Activated CD4-positive, alpha-beta T cell treated with anti-CD3 and anti-CD28 coated beads for 36 hours (primary cell): ENCODE measurements around the gene CDK6. TPM values are rescaled to one million over a fixed set of nuclear protein-coding genes. Genes with fewer than 3 reads are reported as not detected.
"Not testable (repeated sequence)": the region's sequence is repeated elsewhere in the genome, so short reads cannot be mapped to it uniquely, and the experiment has no call there.

ENCODE experiments used
- ATAC-seq: fragments of 200-7000 bp; cut with Tn5 transposase; one replicate; pipeline ENCODE4 v1.10.0; 2021; ENCODE audit warnings: mild to moderate bottlenecking, moderate library complexity
- CTCF ChIA-PET: fragments of 350-600 bp; sonication (Branson Sonifier 250); formaldehyde crosslinking; loops from one replicate; lab custom pipeline; 2021; ENCODE audit warnings: antibody characterized with exemption; lab: Charles Lee
- POLR2A ChIA-PET: fragments of 350-600 bp; sonication (Branson Sonifier 250); formaldehyde crosslinking; loops from one replicate; lab custom pipeline; 2021; ENCODE audit warnings: antibody characterized with exemption, inconsistent platforms; lab: Charles Lee
- DNase-seq: peaks from one replicate; pipeline ENCODE4 v3.0.0-alpha.2; 2020
- H3K27ac Mint-ChIP-seq: one replicate; pipeline ENCODE4 v1.8.0; 2021; ENCODE audit warnings: mixed read lengths
- H3K27me3 Mint-ChIP-seq: one replicate; pipeline ENCODE4 v1.8.0; 2021; ENCODE audit warnings: mixed read lengths
- H3K36me3 Mint-ChIP-seq: one replicate; pipeline ENCODE4 v1.8.0; 2021; ENCODE audit warnings: low read depth, mixed read lengths
- H3K4me1 Mint-ChIP-seq: one replicate; pipeline ENCODE4 v1.8.0; 2021; ENCODE audit warnings: mixed read lengths
- H3K4me3 Mint-ChIP-seq: one replicate; pipeline ENCODE4 v1.8.0; 2021; ENCODE audit warnings: mild to moderate bottlenecking, moderate library complexity, mixed read lengths
- H3K9me3 Mint-ChIP-seq: one replicate; pipeline ENCODE4 v1.8.0; 2021; ENCODE audit warnings: low read depth, mixed read lengths
- intact Hi-C, 2 experiments: fragments of 100-400 bp; cut with DNase I in 1 of 2; cut with micrococcal nuclease in 1 of 2; formaldehyde crosslinking; loops; one replicate each; pipeline versions ENCODE4 v1.14.2 to v1.15.1; 2022 to 2024; cut with DNase I, micrococcal nuclease
- total RNA-seq, 2 experiments: library from RNA; stranded (reverse); gene quantifications; one replicate each; pipeline ENCODE4 v1.2.3, GENCODE V29; 2021

The CDK6 gene
- total RNA-seq, 2 experiments from 2014 or later = 118 to 135 TPM

DNA sequence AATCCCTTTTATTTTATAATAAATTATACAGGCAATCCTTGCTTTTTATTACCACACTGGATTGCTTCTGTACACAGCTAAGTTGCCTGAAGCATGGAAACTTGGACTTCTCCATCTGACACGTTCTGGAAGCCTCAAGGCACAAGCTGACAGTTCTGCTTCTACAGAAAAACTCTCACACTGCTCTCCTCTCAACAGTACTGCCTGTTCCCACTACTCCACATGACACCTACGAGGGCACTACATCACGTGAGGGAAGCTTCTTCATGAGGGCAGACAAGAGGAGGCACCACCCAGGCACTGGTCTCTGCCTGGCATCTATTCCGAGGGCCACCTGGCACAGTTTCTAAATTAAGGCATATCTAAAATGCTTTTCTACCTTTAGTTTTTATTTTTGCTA is 229.4 kb downstream of the CDK6 start:
- Mint-ChIP-seq H3K4me3 (no peak overlapping the region), H3K27me3 (no peaks in the 10 kb centered on the region), H3K4me1 (peaks cover 9% of the 10 kb centered on the region), H3K9me3 (no peaks in the 10 kb centered on the region), H3K27ac (no peak overlapping the region), H3K36me3 (peaks cover 6% of the 10 kb centered on the region)
- no peak for ATAC-seq
- DNase-seq = no peak
- ChIA-PET POLR2A (no interaction called here), CTCF (interaction anchor here (2.1 kb wide), 1 partner anchor 13 kb away, joined by 7 read pairs; no protein-coding TSS in a partner anchor)
- intact Hi-C loops = no loop called here

GRCh38 chr7:92604517-92604916 is 231.9 kb downstream of the CDK6 start:
- H3K4me1 Mint-ChIP-seq, POLR2A ChIA-PET, intact Hi-C loops, H3K9me3 Mint-ChIP-seq, H3K27ac Mint-ChIP-seq, H3K27me3 Mint-ChIP-seq, DNase-seq, ATAC-seq, H3K4me3 Mint-ChIP-seq, H3K36me3 Mint-ChIP-seq, CTCF ChIA-PET: not testable (repeated sequence)

DNA sequence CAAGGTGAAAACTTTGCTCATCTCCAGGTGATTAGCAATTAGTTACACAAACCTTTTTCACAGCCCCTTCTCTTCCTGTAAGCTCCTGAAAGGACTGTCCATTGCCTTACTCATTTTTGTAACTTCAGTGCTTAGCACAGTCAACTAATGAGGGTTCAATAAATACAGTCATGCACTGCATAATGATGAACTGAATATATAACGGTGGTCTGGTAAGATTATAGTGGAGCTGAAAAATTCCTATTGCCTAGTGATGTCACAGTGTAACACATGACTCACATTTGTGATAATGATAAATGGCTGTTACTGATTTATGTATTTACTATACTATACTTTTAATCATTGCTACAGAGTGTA is 233.3 kb downstream of the CDK6 start:
- ChIA-PET POLR2A (interaction anchor here (0.6 kb wide), 1 partner anchor 229 kb away, joined by 3 read pairs; no protein-coding TSS in a partner anchor), CTCF (interaction anchor here (1.9 kb wide), 1 partner anchor 12 kb away, joined by 5 read pairs; the partner anchor contains the start of gene FAM133B)
- Mint-ChIP-seq H3K4me1 (no peaks in the 10 kb centered on the region), H3K27me3 (no peaks in the 10 kb centered on the region), H3K36me3 (peaks cover 5% of the 10 kb centered on the region), H3K4me3 (no peak overlapping the region), H3K9me3 (no peaks in the 10 kb centered on the region), H3K27ac (no peak overlapping the region)
- DNase-seq (no peak), ATAC-seq (peak; percentile 16)
- intact Hi-C loops = no loop called here

- ATAC-seq = peak; percentile 14
- POLR2A ChIA-PET = no interaction called here
These were observed 233.9 kb downstream of the CDK6 start for GRCh38 chr7:92602352-92603088.

GRCh38 chr7:92598310-92598981 is 237.9 kb downstream of the CDK6 start:
- Mint-ChIP-seq H3K9me3 (no peaks in the 10 kb centered on the region), H3K4me3 (no peak overlapping the region), H3K36me3 (no peaks in the 10 kb centered on the region), H3K4me1 (no peaks in the 10 kb centered on the region), H3K27me3 (no peaks in the 10 kb centered on the region), H3K27ac (no peak overlapping the region)
- ChIA-PET CTCF (interaction anchor here (0.7 to 1.2 kb wide), 6 partner anchors 8 to 266 kb away, joined by 3 to 5 read pairs (median 3); no protein-coding TSS in a partner anchor), POLR2A (interaction anchor here (0.6 kb wide), 1 partner anchor 51 kb away, joined by 3 read pairs; no protein-coding TSS in a partner anchor)
- DNase-seq = peak; percentile 27
- peak; percentile 85 for ATAC-seq
- intact Hi-C loops = no loop called here

More at GRCh38 chr7:92602352-92603088, 233.9 kb downstream of the CDK6 start:
- Mint-ChIP-seq H3K27me3 (no peaks in the 10 kb centered on the region), H3K4me1 (no peaks in the 10 kb centered on the region), H3K4me3 (no peak overlapping the region), H3K27ac (no peak overlapping the region), H3K9me3 (no peaks in the 10 kb centered on the region), H3K36me3 (peaks cover 5% of the 10 kb centered on the region)
- no peak for DNase-seq
- CTCF ChIA-PET = interaction anchor here (1.9 kb wide), 1 partner anchor 12 kb away, joined by 5 read pairs; the partner anchor contains the start of gene FAM133B
- intact Hi-C loops = no loop called here

DNA sequence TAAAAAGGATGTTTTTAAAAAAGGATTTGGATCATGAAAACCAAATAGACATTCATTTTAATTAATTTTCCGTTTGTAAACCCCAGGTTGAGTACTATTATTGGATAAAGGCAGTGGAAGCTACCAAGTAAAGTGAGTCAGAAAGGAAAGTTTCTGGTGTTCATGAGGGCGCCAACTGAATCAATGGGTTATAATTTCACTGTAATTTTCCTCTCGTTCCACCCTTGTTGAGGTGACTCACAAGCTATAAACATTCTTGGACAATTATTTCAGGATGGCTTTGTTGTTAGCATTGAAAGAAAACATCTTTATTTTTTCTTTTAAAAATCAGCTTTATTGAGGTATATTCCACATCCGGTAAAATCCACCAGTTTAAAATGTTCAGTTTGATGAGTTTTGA is 241.1 kb downstream of the CDK6 start:
- H3K4me1 Mint-ChIP-seq = peaks cover 7% of the 10 kb centered on the region
- ATAC-seq = no peak
- ChIA-PET POLR2A (no interaction called here), CTCF (interaction anchor here (1.5 to 2.2 kb wide), 3 partner anchors 9 to 16 kb away, joined by 3 to 10 read pairs (median 5); no protein-coding TSS in a partner anchor)
- H3K4me3 Mint-ChIP-seq = no peak overlapping the region
- H3K9me3 Mint-ChIP-seq = no peaks in the 10 kb centered on the region
- no peaks in the 10 kb centered on the region for H3K36me3 Mint-ChIP-seq
- H3K27me3 Mint-ChIP-seq = peaks cover 3% of the 10 kb centered on the region
- no peak for DNase-seq
- no peak overlapping the region for H3K27ac Mint-ChIP-seq
- intact Hi-C loops = no loop called here

- intact Hi-C loops = loop anchor here in 1 of 2 experiments (5.0 kb wide), 1 partner anchor 638 kb away; the partner anchor contains the start of gene VPS50
- no peak for ATAC-seq
- no peak for DNase-seq
- Mint-ChIP-seq H3K36me3 (no peaks in the 10 kb centered on the region), H3K4me3 (no peak overlapping the region), H3K27me3 (peaks cover 3% of the 10 kb centered on the region), H3K9me3 (no peaks in the 10 kb centered on the region), H3K27ac (no peak overlapping the region), H3K4me1 (peaks cover 7% of the 10 kb centered on the region)
- ChIA-PET POLR2A (no interaction called here), CTCF (interaction anchor here (1.5 to 2.2 kb wide), 3 partner anchors 9 to 16 kb away, joined by 3 to 10 read pairs (median 5); no protein-coding TSS in a partner anchor)
These were observed 241.6 kb downstream of the CDK6 start for GRCh38 chr7:92594746-92595145.

- intact Hi-C loops = loop anchor here (1.0 to 5.0 kb wide), 7 partner anchors 20 to 641 kb away; partner anchors contain the start of genes VPS50 (in 2 of the 2), CYP51A1 (in 1 of the 2), GATAD1 (in 1 of the 2) and PEX1 (in 1 of the 2)
- ATAC-seq = no peak
- peak overlapping the region; percentile 91 for H3K4me3 Mint-ChIP-seq
- H3K27ac Mint-ChIP-seq = no peak overlapping the region
- ChIA-PET CTCF (interaction anchor here (0.8 to 2.1 kb wide), 11 partner anchors 8 to 420 kb away, joined by 3 to 6 read pairs (median 5); partner anchors contain the start of gene RBM48), POLR2A (no interaction called here)
- DNase-seq = no peak
- peaks cover 43% of the 10 kb centered on the region for H3K4me1 Mint-ChIP-seq
- peaks cover 25% of the 10 kb centered on the region for H3K36me3 Mint-ChIP-seq
- H3K27me3 Mint-ChIP-seq = peaks cover 3% of the 10 kb centered on the region
- no peaks in the 10 kb centered on the region for H3K9me3 Mint-ChIP-seq
These were observed 245.6 kb downstream of the CDK6 start for GRCh38 chr7:92590711-92591310.

DNA sequence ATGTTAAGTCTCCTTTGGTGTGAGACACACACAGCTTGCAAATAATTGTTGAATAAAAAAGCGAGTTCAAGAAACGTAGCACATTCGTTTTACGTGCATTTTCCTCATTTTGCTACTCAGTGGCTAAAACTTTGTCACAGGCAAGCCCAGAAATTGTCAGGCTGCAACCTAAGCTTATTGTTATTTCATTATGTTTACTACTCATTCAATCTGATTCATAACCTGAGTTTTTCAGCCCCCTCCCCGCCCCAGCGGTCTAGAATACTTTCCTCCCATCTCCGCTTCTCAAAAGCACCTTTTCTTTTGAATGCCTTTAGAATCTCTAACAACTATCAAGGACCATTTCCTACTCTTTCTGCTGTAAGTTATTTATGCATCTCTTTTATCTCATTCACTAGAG is 247.3 kb downstream of the CDK6 start:
- POLR2A ChIA-PET = interaction anchor here (0.5 to 1.4 kb wide), 6 partner anchors 25 to 224 kb away, joined by 3 to 7 read pairs (median 4); partner anchors contain the start of genes PEX1 and RBM48
- peak overlapping the region; percentile 92 for H3K27ac Mint-ChIP-seq
- H3K9me3 Mint-ChIP-seq = no peaks in the 10 kb centered on the region
- DNase-seq = peak; percentile 49
- no peak for ATAC-seq
- H3K4me1 Mint-ChIP-seq = peaks cover 58% of the 10 kb centered on the region
- peaks cover 37% of the 10 kb centered on the region for H3K36me3 Mint-ChIP-seq
- CTCF ChIA-PET = interaction anchor here (0.7 to 2.4 kb wide), 3 partner anchors 11 to 238 kb away, joined by 3 to 8 read pairs (median 3); partner anchors contain the start of genes PEX1 and RBM48
- intact Hi-C loops = loop anchor here (1.0 to 10.0 kb wide), 4 partner anchors 60 to 1416 kb away; partner anchors contain the start of genes BET1 (in 1 of the 2), MTERF1 (in 1 of the 2), PEX1 (in 1 of the 2) and RBM48 (in 1 of the 2)
- H3K27me3 Mint-ChIP-seq = peaks cover 3% of the 10 kb centered on the region
- H3K4me3 Mint-ChIP-seq = peak overlapping the region; percentile 91

GRCh38 chr7:92588561-92588960 is 247.8 kb downstream of the CDK6 start:
- peaks cover 60% of the 10 kb centered on the region for H3K4me1 Mint-ChIP-seq
- peak overlapping the region; percentile 92 for H3K27ac Mint-ChIP-seq
- peaks cover 3% of the 10 kb centered on the region for H3K27me3 Mint-ChIP-seq
- POLR2A ChIA-PET = interaction anchor here (0.7 to 1.4 kb wide), 4 partner anchors 32 to 225 kb away, joined by 3 to 7 read pairs (median 4); partner anchors contain the start of genes PEX1 and RBM48
- intact Hi-C loops = loop anchor here (2.0 to 10.0 kb wide), 3 partner anchors 60 to 1416 kb away; partner anchors contain the start of genes BET1 (in 1 of the 2), PEX1 (in 1 of the 2) and RBM48 (in 1 of the 2)
- H3K9me3 Mint-ChIP-seq = no peaks in the 10 kb centered on the region
- peak; percentile 44 for DNase-seq
- peak overlapping the region; percentile 91 for H3K4me3 Mint-ChIP-seq
- CTCF ChIA-PET = interaction anchor here (0.7 to 2.4 kb wide), 3 partner anchors 11 to 239 kb away, joined by 3 to 8 read pairs (median 3); partner anchors contain the start of genes PEX1 and RBM48
- no peak for ATAC-seq
- H3K36me3 Mint-ChIP-seq = peaks cover 37% of the 10 kb centered on the region
